HG03460 (cell line): Measurements from ENCODE around the gene POLR2L.

Experiments used
- ATAC-seq: cut with Tn5 transposase; IDR thresholded peaks from one replicate; pipeline ENCODE4 v1.9.1; 2021; ENCODE audit not compliant: unreplicated experiment

POLR2L gene

DNA sequence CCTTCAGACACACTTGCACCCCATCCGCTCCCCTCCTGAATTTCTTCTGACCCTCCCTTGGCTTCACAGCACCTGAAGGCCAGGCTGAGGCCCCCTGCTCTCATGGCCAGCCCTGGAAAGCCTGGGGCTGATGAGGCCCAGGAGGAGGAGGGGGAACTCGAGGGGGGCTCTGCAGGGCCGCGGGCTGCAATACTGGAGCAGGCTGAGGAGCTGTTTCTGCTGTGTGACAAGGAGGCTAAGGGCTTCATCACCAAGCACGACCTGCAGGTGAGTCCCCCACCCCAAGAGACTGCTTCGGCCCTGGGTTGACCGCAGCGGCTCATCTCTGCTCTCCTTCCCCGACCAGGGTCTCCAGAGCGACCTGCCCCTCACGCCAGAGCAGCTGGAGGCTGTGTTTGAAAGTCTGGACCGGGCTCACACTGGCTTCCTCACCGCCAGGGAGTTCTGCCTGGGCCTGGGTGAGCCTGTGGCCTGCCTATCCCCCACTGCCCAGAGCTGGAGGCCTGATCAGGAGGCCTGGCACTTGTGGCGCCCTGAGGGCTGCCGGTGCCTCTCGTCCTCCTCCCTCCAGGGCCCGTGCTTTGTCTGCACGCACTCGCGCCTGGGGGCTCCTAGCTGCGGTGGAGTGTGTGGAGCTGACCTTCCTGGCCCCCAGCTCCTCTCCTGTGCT lies 13.7 kb downstream of the POLR2L start:
- ATAC-seq, result no peak

DNA sequence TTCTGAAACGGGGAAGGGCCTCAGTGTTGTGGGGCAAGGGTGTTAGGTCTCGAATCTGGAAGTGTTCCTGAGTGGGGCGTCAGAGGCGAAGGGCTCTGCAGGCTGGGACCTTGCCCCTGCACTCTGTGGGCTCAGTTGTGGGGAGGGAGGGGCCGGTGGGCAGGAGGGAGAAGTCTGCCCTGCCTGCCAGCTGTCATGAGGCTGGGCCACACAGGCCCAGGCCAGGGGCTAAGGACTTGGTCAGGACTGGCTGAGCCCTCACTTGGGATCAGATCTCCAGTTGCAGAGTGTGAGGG lies 14.5 kb downstream of the POLR2L start, which contains the start of gene CRACR2B:
Gene CRACR2B, plus strand, starts transcription at position 23 of the 296 bp plus-strand sequence. CDS start 689 bp downstream, outside the sequence.
- ATAC-seq, result no peak

DNA sequence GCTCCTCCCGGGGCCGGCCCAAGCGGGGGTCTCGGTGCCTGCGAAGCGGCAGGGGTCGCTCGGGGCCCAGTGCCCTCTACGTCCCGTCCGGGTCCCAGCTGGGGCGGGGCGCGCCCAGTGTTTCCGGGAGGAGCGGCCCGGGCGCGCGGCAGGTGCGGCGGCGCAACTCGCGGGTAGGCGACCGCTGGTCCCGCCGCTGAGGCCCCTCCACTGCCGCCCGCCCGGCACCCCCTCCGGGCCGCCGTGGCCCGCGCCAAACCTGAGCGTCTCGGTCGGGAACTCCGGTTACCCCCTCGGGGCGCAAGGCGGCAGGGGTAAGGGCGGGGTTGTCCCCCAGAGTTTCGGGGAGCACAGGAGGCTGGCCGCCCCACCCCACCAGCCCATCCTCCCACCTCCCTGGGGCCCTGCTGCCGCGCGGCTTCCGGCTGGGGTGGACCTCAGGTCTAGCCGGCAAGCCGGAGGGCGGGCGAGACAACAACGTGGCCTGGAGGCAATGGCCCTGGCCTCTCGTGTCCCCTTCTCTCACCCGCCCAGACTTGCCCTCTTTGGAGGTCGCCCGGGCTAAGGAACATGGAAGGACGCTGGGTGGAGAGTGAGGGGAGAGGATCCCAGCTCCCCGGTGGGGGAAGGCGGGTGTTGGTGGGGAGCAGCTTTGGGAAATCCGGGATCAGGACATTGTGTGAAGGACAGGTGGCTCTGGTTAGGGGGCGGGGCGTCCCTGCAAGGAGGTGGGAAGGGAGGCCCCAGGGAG lies 15.0 kb downstream of the POLR2L start:
- ATAC-seq, result peak; percentile 37

DNA sequence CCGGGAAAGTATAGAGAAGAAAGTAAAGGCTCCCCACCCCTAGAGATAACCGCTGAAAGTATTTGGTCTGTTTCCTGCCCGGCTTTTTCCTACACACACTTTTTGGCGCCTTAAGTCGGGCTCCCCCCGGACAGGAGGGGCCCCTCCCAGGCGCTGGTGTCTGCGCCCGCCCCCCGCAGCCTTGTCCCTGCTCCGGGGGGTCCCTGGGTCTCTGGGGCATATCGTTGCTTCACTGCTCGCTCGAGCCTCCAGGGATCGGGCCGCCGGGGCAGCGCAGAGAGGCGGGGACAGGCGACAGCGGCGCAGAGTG lies 15.5 kb downstream of the POLR2L start:
- no peak for ATAC-seq

DNA sequence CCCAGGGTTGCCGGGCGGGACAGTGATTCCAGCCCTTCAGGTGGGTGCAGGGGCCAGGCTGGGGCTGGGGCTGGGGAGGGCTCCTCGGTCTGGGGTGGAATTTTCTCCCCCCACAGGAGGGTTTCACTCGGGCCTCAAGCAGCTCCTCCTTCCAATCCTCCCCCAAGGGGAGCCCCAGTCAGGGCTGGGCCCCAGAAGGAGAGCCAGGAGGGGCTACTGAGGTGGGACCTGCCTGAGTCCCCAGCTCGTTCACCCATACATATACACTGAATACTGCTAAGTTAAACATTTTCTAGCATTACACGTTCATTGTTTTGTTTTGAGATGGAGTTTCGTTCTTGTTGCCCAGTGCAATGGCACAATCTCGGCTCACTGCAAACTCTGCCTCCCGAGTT lies 16.1 kb downstream of the POLR2L start:
- ATAC-seq, result no peak

DNA sequence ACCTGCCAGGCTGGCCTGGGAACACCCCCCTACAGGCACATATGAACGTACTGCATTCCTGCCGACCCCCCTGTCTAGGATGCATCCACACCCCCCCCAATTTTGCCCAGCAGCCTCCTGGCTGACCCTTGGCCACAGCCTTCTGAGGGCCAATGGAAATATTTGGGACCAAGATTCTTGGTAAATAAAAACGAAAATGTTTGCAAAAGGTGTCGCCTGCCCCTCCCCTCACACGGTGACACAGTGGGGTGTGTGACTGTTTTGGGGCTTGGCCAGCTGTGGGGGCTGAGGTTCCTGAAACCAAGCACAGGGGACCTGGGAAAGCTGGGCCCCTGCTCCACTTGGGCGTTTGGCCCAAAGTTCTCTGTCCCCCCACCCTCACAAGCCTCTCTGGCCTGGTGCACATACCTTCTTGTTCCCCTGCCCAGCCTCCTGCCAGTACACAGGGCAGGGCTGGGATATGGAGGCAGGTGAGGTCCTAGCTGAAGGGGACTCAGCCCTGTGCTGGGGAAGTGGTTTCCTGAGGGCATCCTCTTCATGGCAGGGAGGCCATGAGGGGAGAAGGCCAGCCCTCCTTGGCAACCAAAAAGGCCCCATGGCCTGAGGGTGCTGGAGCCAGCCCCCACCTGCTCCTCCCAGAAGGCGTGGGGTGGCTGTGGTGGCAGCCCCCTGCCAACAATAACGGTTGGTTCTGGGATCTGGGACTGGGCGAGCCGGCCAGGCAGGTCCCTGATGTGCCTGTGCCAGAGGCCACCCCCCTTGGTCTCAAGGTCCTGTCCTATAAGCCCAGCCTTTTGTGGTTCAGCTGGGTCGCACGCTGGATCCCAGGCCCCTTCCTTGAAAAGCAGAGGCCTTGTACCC lies 16.7 kb downstream of the POLR2L start:
- no peak for ATAC-seq

DNA sequence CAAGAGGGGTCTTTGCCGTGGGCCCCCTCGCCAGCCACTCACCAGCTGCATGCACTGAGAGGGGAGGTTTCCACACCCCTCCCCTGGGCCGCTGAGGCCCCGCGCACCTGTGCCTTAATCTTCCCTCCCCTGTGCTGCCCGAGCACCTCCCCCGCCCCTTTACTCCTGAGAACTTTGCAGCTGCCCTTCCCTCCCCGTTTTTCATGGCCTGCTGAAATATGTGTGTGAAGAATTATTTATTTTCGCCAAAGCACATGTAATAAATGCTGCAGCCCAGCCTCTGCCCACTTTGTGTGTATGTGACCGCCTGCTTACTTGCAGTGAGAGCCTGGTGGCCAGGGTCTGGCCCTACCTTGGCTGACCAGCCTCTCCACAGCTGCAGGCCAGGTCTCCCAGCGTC lies 17.4 kb downstream of the POLR2L start:
- ATAC-seq, result no peak

DNA sequence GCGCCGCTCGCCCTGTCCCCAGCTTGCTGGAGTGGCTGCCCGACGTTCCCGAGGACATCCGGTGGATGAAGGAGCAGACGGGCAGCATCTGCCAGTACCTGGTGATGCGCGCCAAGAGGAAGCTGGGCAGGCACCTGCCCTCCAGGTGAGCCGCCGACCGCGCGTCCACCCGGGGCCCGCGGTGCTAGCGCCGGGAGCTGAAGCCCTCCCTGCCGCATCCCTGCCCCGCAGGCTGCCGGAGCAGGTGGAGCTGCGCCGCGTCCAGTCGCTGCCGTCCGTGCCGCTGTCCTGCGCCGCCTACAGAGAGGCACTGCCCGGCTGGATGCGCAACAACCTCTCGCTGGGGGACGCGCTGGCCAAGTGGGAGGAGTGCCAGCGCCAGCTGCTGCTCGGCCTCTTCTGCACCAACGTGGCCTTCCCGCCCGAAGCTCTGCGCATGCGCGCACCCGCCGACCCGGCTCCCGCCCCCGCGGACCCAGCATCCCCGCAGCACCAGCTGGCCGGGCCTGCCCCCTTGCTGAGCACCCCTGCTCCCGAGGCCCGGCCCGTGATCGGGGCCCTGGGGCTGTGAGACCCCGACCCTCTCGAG lies 17.9 kb downstream of the POLR2L start:
- ATAC-seq, result no peak

DNA sequence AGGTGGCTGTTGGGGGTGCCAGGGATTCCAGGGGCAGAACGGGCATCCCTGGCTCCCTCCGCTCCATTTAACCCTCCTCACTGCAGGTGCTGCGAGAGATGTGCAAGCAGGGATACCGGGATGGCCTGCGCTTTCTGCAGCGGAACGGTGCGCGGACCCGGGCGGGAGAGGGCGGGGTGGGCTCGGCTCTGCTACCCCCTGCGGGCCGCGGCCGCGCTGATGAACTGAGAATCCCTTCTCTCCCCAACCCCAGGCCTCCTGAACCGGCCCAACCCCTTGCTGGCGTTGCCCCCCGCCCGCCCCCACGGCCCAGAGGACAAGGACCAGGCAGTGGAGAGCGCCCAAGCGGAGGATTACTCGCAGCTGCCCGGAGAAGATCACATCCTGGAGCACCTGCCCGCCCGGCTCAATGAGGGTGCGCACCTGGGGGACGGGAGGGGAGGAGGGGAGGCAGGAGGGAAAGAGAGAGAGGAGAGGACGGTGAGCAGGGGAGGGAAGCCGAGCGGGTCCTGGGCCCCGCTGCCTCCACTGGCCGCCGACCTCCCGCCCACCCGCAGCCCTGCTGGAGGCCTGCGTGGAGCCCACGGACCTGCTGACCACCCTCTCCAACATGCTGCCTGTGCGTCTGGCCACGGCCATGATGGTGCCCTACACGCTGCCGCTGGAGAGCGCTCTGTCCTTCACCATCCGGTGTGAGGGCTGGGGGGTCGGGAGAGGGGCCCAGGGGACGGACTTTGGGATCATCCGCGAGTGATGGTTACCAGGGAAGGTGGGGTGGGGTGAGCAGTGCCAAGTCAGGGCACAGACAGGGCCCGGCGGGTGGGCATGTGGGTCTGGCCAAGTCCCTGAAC lies 18.7 kb downstream of the POLR2L start:
- ATAC-seq, result no peak

DNA sequence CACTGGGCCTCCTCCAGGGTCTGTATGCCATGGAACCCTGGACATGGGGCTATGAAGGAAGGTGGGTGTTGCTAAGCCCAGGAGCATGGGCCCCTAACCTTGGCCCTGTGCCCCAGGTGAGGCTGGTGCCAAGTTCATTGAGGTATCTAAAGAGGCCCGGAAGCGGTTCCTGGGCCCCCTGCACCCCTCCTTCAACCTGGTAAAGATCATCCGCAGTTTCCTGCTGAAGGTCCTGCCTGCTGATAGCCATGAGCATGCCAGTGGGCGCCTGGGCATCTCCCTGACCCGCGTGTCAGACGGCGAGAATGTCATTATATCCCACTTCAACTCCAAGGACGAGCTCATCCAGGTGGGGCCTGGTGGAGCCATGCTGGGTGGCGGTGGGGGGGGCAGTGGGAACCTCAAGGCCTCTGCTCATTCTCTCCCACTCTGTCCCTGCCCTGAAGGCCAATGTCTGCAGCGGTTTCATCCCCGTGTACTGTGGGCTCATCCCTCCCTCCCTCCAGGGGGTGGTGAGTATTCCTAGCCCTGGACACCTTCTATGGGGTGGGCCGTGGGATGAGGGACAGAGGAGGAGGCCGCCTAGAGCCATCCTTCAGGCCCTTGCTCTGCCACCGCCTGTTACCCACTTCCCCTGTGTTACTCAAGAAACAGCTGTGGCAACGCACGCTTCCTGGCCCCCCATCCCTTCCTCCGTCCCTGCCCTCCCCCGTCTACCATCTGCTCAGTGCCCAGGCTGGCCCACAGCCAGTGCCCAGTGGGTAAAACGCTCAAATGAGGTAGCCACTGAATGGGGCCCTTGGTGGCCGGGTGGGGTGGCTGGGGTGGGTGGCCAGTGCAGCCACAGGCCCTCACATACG lies 20.6 kb downstream of the POLR2L start:
- no peak for ATAC-seq

DNA sequence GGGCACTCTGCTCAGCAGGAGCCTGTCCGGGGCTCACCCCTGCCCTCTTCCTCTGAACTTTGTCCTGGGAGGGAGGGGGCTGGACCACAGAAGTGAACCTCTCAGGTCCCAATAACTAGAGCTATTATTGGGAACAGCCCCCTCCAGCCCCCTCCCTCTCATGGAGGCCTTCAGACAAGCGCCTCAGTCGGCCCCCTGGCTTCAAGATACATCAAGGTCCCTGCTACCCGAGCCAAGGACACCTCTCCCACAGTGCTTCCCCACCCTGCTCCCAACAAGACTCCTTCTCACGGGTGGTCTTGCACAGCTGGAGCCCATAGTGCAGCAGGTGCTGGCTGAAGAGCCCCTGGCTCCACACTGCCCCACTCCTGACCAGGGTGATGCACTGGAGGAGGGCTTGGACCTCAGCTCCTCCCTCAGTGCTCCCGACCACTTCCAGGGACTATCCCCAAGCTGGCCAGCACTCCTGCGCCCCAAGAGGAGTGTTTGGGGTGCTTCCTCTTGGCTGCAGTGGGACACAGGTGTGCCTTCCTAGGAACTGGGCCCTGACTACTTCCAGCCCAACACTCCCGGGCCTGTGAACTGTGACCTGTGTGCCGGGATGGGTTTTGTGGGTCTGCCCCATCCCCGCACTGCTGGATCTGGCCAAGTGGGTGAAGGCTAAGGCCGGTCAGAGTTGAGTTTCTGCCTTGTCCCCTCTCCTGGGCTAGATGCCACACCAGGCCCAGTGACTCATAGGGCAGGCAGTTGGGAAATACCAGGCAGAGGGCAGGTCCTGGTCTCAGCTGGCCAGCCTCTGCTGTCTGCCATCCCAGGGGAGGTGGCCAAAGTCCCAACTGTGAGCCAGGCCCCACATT lies 21.4 kb downstream of the POLR2L start:
- no peak for ATAC-seq

DNA sequence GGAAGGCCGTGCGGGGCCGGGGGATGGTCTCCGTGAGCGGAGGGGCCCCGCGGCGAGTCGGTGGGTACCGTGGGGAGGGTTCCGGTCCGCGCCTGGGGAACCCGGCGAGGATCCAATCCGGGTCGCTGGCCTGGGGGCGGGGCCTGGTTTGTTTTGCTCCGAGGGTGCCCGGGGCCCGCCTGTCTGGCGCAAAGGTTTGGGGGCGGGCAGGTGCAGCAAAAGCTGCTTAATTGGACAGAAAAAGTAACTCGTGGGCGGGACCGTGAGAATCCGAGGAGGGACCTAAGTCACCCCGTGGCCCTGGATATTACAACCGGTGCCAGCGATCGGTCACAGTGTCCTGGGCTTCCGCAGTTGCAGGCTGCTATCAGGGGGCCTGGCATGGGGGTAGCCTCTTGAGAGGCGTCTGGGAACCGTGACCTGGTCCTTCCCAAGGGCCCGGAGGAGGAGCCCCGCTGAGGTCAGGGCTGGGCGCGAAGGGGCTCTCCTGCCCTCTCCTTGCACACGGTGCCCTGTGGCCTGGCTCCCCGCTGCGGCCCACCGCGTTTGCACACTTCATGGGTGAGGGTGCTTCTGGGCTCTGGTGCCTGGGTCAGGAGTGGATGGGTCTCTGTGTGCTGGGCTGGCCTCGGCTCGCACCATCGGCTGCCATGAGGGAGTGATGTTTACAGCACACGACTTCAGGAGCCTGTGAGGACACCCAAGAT lies 22.2 kb downstream of the POLR2L start:
- peak; percentile 56 for ATAC-seq

DNA sequence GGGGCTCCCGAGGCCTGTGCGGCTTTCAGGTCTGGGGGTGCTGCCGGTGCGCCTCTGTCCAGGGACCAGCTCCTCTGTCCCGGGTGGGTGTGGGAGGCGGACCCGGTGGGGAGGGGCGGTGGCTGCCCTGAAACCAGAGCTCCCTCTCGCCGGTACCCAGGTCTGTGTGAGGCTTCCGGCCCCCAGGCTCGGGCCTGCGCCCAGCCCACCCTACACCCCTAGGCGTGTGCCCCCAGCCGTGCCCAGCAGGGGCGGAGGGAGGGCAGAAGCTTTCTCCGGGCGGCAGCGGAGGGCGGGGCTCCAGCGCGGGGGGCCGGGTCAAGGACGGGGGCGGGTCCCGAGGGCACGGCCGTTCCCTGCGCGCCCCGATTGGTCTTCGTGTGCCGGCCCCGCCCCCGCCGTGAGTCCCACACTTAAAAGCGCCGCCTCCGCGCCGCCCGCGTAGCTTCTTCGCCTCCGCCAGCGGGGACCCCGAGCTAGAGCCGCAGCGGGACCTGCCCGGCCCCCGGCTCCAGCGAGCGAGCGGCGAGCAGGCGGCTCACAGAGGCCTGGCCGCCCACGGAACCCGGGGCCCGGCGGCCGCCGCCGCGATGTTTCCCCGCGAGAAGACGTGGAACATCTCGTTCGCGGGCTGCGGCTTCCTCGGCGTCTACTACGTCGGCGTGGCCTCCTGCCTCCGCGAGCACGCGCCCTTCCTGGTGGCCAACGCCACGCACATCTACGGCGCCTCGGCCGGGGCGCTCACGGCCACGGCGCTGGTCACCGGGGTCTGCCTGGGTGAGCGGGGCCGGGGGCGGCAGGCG lies 23.0 kb downstream of the POLR2L start:
- ATAC-seq, result peak; percentile 58

DNA sequence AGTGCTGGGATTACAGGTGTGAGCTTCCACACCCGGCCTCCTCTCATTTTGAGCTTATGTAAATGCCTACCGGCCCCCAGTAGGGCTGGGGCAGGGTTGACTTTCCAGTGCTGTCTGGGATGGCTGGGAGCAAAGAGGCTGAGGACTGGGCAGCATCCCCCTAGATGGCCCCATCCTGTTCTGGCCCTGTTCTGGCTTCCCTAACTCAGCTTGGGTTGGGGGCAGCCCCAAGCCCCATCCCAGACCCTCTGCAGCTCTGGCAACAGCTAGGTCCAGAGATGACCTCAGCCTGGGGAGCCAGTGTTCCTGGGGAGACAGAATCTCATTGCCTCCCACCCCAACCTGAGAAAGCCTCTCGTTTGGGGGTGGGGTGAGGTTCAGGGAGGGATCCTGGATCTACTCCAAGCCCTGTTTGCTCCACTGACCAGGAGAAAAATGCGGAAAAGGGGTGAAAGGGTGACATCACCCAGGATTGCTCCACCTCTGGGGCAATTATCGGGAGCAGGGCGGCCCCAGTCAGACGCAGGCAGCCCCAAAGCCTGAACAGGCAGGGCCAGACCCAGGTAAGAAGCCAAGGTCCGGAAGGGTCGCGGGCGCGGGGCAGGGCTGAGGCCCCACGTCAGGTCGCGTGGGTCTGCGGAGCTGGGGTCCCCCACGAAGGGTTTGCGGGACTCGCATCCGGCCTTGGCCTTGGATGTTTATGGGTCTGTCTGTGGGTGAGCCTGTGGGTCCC lies 23.8 kb downstream of the POLR2L start, which contains the start of gene PNPLA2:
Gene PNPLA2, plus strand, starts transcription at position 519 of the 733 bp plus-strand sequence. CDS start 805 bp downstream, outside the sequence.
- no peak for ATAC-seq

DNA sequence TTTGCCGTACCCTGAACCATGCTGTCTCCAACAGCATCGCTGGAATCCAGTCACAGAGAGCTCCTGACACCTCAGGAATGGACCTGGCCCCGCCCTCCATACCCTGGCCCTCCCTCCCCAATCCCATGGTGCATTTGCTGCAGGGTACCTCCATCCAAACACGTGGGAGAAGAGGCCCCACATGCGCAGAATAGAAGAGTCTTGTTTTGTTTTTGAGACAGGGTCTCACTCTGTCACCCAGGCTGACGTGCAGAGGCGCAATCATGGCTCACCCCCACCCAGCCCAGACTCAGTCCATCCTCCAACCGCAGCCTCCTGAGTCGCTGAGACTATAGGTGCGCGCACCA lies 25.9 kb downstream of the POLR2L start:
- no peak for ATAC-seq

DNA sequence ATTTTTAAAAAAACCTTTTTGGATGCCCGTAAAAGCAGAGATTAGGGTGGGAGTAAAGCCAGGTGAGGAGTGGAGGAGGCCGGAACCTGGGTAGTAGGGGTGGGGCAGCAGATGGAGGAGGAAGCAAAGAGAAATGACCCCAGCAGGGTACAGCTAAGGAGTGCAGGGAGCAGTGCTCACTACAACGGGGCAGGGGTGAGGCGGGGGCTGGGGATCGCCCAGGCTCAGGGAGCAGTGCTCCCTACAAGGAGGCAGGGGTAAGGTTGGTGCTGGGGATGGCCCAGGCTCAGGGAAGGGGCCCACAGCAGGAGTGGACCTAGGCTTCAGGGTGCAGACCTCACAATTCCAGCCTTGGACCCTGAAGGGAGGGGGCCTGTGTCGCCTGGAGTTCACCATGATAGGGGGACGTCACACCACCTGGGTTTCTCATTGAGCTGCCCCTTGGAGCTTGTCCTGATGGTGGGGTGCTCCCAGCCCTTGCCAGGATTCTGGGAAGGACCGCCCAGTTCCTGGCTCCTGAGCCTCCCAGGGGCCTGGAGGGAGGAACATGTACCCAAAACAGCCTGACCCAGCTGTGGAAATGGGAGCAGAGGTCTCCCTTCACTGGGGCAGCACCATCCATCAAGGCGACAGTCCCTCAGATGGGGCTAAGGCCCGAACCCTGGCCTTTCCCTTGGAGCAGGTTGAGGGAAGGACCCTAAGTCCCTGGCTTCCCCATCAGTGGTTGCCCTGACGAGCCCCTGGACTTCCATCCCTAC lies 26.5 kb downstream of the POLR2L start:
- ATAC-seq, result no peak
